Cerebellar nuclear complex (tissue), 1 donor: ENCODE data around the gene TGFBR3L.

ENCODE experiments used
- DNase-seq, 2 experiments: peaks; one replicate each; lab custom pipeline; 2025; lab: John Stamatoyannopoulos, UW

The TGFBR3L gene

DNA sequence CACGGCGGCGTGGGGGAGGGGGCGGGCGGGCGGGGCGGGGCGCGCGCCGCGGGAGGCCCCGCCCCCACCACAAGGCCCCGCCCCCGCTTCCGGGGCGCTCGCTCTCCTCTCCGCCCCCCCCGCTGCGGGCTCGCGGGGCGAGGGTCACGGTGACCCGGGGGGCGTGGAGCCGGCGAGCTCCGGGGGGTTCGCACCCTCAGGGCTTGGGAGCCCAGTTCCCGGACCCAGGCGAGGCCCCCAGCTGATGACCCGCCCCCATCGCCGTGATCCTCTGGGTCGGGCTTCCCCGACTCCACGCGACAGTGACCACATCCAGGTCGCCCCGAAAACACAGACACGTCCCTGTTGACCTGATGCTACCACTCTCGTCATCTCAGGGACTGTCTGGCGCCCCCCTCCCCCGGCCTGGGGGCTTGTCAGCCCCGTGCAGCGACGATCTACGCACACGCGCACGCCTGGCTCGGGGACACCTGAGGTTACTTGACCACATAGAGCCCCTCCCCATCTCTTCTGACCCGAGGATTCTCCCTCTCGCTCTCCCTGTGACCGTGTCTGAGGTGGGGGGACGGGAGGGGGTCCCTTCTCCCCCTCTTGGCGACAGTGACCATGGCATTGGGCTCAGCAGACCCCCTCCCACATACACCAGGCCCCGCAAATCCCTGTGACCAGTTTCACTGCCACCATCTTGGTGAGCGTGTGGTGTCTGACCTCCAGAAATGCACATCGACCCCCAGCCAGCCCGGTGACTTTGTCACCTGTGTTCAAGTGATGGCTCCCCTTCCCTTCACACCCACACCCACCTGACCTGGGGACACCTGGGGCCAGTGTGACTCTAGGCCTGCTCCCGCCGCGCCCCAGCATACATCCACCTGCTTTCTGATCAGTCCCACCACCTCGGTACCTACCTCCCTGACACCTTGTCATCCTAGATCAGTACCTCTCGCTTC is 10.3 kb upstream of the TGFBR3L start:
- DNase-seq = no peak

DNA sequence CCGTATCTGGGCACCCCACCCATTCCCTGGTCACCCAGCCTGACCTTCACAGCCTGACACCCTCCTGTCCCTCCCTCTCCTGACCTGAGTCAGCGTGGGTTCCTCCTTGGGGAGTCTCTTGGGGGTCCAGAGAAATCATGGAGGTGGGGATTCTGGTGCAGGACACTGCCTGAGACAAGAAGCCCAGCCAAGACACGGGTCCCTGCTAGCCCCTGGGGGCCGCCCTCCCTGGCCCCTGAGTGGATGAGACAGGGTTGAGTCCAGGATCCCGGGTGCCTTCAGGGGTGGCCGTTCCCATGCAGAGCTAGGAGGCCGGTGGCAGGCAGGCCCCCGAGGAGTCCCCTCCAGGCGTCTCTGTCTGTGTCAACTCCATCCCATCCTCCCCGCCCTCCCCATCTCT is 9.4 kb upstream of the TGFBR3L start:
- no peak for DNase-seq

- no peak for DNase-seq
Observed at GRCh38 chr19:7905859-7906258, 8.8 kb upstream of the TGFBR3L start.

GRCh38 chr19:7907122-7907521 is 7.5 kb upstream of the TGFBR3L start:
- no peak for DNase-seq

DNA sequence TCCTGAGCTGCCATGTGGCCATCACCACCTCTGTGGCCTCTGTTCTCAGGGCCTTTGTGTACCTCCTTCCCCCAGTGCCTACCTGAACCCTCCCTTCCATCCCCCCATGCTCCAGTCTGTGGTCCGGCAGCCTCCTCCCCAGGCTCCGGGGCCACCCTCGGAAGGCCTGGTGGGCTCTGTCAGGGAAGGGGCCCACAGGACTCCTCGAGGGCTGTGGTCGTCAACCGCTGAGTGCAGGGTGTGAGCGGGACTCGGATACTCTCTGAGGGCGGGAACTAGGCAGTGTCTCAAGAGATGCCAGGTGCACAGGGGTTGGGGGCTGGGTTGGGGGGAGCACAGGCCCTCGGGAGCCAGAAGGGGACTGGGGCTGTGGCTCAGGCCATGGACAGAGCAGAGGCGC is 7.1 kb upstream of the TGFBR3L start:
- DNase-seq = no peak

DNA sequence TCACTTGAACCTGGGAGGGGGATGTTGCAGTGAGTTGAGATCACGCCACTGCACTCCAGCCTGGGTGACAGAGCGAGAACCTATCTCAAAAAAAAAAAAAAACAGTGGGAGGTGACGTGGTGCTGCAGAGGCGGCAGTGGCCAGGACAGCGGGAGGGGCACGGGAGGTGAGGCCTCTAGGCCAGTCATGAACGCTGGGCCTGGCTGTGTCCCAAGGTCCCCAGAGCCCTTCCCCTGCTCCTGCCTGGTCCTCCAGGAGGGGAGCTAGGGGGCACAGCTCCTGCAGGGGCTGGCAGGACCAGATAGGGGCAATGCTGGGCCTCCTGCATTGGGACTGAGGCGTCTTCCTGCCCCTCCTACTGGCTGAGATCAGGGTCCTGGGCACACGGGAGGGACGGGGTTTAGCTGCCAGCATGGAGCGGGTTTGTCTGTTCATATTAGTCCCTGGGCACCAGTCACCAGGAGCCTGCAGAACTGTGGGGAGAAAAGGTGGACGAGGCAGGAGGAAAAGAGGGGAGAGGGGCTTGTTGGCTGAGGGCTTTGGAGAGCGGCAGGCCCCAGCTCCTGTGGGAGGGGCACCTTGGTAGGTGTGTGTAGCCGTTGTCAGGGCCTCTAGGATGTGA is 6.4 kb upstream of the TGFBR3L start:
- no peak for DNase-seq

DNA sequence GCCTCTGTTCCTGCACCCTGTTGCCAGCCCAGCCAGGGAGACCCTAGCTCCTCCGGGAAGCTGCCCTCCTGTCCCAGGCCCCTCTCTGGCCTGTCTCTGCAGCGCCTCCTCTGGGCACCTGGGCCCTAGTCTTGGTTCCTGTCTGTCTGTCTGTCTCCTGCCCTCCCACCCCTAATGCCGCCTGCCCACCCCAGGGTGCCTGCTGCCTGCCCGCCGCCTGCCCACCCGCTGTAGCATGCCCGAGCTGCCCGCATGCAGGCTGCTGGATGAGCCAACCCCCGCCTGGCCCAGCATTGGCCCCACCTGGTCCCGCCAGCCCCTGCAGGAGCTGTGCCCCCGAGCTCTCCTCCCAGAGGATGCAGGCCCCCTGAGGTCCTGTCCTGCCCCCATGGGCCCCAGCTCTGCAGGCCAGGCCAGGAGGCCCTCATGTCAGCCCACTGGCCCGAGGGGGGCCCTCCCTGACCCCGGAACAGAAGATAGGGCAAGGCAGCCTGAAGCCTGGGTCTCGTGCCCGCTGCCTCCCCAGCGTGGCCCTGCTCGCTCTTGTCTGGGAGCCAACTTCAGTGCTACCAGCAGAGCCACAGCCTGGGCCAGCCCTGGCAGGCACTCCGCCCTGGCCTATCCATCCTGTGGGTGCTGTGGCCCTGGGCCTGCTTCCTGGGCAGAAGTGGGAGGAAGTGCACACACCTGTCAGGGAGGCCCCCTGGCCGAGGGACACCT is 5.7 kb upstream of the TGFBR3L start:
- no peak for DNase-seq

- no peak for DNase-seq
Observed at GRCh38 chr19:7909471-7910067, 5.1 kb upstream of the TGFBR3L start.

DNA sequence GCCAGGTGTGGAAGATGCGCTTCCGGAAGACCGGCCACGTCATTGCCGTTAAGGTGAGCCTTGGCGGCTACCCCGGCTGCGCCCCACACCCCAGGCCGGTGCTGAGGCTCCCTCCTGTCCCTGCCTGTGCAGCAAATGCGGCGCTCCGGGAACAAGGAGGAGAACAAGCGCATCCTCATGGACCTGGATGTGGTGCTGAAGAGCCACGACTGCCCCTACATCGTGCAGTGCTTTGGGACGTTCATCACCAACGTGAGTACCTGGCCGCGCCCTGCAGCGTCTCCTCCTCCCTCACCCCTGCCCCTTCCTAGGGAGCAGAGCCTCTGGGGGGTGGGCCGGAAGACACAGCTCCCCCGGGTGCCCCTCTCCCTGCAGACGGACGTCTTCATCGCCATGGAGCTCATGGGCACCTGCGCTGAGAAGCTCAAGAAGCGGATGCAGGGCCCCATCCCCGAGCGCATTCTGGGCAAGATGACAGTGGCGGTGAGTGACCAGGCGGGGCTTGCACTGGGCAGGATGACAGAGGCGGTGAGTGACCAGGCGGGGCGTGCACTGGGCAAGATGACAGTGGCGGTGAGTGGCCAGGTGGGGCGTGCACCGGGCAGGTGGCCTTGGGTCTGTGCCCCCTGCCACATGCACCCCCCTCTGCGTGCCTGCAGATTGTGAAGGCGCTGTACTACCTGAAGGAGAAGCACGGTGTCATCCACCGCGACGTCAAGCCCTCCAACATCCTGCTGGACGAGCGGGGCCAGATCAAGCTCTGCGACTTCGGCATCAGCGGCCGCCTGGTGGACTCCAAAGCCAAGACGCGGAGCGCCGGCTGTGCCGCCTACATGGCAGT is 4.1 kb upstream of the TGFBR3L start:
- no peak for DNase-seq

GRCh38 chr19:7911508-7912143 is 3.0 kb upstream of the TGFBR3L start:
- no peak for DNase-seq

DNA sequence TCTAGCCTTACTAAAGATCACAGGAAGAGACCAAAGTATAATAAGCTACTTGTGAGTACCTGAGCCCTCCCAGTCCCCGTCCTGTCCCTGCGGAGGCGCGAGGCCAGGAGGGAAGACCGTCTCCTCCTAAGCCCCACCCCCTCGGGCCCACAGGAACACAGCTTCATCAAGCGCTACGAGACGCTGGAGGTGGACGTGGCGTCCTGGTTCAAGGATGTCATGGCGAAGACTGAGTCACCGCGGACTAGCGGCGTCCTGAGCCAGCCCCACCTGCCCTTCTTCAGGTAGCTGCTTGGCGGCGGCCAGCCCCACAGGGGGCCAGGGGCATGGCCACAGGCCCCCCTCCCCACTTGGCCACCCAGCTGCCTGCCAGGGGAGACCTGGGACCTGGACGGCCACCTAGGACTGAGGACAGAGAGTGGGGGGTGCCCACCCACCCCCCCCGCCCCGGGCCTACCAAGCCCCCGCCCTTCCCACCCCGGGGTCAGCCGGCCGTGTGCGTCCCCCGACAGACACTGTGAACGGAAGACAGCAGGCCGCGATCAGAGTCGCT is 2.4 kb upstream of the TGFBR3L start:
- DNase-seq = no peak

DNA sequence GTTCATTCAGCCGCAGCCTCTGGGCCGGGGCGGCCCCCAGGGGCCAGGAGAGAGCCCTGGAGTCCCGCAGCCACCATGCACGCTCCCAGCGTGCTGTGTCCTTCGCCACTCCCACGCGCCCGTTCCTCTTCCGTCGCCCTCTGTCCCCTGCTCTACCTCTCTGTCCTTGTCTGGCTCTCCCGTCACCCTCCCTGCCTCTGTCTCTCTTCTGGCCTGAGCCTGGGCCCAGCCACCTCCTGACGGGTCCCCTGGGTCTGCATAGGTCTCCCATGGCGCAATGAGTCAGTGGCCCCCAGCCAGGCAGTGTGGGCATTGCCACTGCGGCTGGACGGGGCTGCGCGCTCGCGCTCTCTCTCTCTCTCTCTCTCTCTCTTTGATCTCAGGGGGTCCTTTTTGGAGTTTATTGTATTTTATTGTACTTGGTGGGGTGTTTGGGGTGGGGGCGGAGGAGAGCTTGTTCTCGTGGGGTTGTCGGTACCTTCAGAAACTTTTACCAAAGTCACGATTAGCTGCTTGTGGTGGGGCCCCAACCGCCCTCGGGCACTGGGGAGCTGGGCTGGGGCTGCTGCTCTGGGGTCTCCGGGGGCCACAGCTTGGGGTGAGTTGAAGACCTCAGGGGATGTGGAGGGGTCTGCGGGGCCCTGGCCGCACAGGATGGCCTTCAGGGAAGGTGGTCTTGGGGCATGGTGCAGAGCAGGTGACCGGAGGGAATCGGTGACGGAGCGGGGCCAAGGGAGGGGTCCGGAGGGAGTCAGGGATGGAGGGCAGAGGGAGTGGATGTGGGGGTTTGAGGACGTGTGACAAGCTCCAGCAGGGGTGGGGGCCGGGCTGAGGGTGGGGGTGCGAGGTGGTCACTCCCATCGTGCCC is 1.7 kb upstream of the TGFBR3L start:
- DNase-seq = no peak

DNA sequence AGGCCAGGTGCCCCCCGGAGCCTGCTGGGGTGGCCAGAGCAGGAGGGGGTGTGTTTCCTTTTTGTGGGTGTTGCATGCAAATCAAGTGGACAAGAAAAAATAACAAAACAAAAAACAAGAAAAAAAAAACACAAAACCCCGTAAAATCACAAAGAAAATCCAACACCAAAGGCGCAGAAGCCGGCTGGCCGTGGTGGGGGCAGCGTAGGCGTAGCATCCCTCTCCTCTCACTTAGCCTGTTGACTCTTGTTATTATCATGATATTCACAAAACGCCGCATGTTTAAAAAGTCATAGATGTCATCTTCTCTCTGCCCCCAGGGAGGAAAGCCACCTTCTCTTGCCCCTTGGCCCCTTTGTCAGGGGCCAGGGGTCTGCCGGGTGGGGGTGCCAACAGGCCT is 978 bp upstream of the TGFBR3L start:
- DNase-seq = no peak

- DNase-seq = no peak
Observed at GRCh38 chr19:7914099-7914498, 531 bp upstream of the TGFBR3L start.

GRCh38 chr19:7915250-7916102 is 846 bp downstream of the TGFBR3L start:
- no peak for DNase-seq

DNA sequence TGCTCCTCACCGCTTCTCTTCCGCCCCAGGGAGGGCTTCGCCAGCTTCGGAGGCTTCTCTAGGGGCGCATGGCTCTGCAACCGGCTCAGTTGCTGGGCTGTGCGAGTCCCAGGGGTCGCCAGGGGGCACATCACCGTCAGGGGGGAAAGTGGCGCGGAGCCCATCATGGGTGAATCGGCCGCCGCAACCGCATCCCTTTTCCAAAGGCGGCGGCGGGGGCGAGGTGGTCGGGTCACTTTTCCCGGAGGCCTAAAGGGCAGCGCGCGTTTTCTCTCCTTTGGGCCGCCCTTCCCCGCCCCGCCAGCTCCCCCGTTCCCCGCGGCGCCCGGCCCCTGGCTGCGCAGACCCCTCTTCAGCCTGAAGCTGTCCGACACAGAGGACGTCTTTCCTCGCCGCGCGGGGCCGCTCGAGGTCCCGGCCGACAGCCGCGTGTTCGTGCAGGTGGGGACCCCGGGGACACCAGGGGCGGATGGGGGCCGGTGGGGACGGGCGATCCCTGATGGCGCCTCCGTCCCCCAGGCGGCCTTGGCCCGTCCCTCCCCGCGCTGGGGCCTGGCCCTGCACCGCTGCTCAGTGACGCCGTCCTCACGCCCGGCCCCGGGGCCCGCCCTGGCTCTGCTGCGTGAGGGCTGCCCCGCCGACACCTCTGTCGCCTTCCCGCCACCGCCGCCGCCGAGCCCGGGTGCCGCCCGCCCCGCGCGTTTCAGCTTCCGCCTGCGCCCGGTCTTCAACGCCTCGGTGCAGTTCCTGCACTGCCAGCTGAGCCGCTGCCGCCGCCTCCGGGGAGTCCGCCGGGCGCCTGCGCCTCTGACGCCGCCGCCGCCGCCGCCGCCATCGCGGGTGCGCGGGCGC is 1.7 kb downstream of the TGFBR3L start:
- no peak for DNase-seq

- no peak for DNase-seq
Observed at GRCh38 chr19:7916955-7917266, 2.3 kb downstream of the TGFBR3L start.
